Small intestine (tissue), 7 donors: ENCODE measurements around the gene HHIP. TPM values are rescaled to one million over a fixed set of nuclear protein-coding genes. Genes with fewer than 3 reads are reported as not detected.

Source experiments
- DNase-seq, 2 donors: peaks; one replicate each; pipeline versions ENCODE4 v3.0.0 to v3.0.0-alpha.2; 2013
- FAIRE-seq: peaks from 2 replicates; lab custom pipeline; 2012; peaks lifted over from hg19 to GRCh38; lab: Jason Lieb, UNC
- H3K27ac ChIP-seq, 3 donors: one replicate each; pipeline ENCODE4 v1.5.1; 2013; ENCODE audit warnings: low read length in 2 of 3, mild to moderate bottlenecking in 2 of 3, control low read depth in 1 of 3, inconsistent platforms in 1 of 3, low read depth in 1 of 3, moderate library complexity in 1 of 3
- H3K27me3 ChIP-seq, 3 donors: one replicate each; pipeline ENCODE4 v1.6.1; 2013; ENCODE audit warnings: low read length in 3 of 3, inconsistent platforms in 1 of 3; ENCODE audit not compliant: control insufficient read depth in 3 of 3, insufficient read depth in 3 of 3
- H3K36me3 ChIP-seq, 3 donors: one replicate each; pipeline ENCODE4 v1.6.1; 2013; ENCODE audit warnings: low read length in 3 of 3, inconsistent platforms in 1 of 3, low read depth in 1 of 3, mild to moderate bottlenecking in 1 of 3, moderate library complexity in 1 of 3; ENCODE audit not compliant: control insufficient read depth in 3 of 3, insufficient read depth in 2 of 3
- H3K4me1 ChIP-seq, 3 donors: one replicate each; pipeline ENCODE4 v1.6.1; 2013; ENCODE audit warnings: low read length in 2 of 3, inconsistent platforms in 1 of 3, low read depth in 1 of 3, mild to moderate bottlenecking in 1 of 3, moderate library complexity in 1 of 3; ENCODE audit not compliant: control insufficient read depth in 3 of 3, insufficient read depth in 2 of 3
- H3K4me3 ChIP-seq, 3 donors: one replicate each; pipeline ENCODE4 v1.5.1; 2013; ENCODE audit warnings: low read length in 3 of 3, control low read depth in 1 of 3, inconsistent platforms in 1 of 3, low read depth in 1 of 3, mild to moderate bottlenecking in 1 of 3, moderate library complexity in 1 of 3
- H3K9me3 ChIP-seq, 2 donors: one replicate each; pipeline ENCODE4 v1.6.1; 2013; ENCODE audit warnings: low read depth in 1 of 2, low read length in 1 of 2; ENCODE audit not compliant: control insufficient read depth in 2 of 2, insufficient read depth in 1 of 2
- WGBS, 3 donors: extraction: QIAGEN DNeasy Blood & Tissue Kit; methylation state at CpG; one replicate each; pipeline ENCODE4 v1.1.7; 2013; 5-methylcytosine and 5-hydroxymethylcytosine counted together
- polyA plus RNA-seq, 4 donors: library from polyadenylated mRNA; stranded (reverse) in 3 of 4; unstranded in 1 of 4; fragments of 200-250 nt in 3 of 4; fragments of 120-200 nt in 1 of 4; gene quantifications; one replicate each; pipeline versions ENCODE4 v1.2.1 to v1.2.3, GENCODE V29; 2013
- donor health status: healthy with polysubstance abuse.
- donor health status: control.
- donor health status: control.
- donor health status: Bipolar disorder and iron deficiency.
- donor health status: healthy.

The HHIP gene
- polyA plus RNA-seq, 4 donors: 0.22 to 14.7 (median 0.81) TPM

DNA sequence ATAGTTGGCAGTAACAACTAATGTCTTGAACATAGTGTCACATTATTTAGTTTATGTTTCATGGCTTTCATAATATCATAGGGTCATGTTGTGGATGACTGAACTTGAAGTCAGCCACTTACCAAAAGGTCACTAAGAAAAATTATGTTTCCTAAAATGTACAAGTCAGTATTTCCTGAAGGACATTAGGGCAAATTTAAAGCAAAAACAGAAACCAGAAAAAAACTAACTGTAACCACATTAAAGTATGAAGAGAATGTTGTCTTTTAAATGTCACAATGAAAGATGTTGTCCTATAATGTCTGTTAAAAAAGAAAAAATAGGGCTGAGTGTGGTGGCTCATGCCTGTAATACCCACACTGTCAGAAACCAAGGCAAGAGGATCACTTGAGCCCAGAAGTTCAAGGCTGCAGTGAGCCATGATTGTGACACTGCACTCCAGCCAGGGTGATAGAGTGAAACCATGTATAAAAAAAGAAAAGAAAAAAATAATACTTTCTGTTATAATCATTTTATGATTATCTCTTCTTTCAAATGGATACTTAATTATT is 55.8 kb downstream of the HHIP start:
- no peak overlapping the region for H3K27ac ChIP-seq
- no peak for DNase-seq
- H3K9me3 ChIP-seq: no peaks in the 10 kb centered on the region
- H3K4me3 ChIP-seq: no peak overlapping the region
- H3K4me1 ChIP-seq: no peaks in the 10 kb centered on the region
- no peaks in the 10 kb centered on the region for H3K27me3 ChIP-seq
- no peak for FAIRE-seq
- H3K36me3 ChIP-seq: no peaks in the 10 kb centered on the region

DNA sequence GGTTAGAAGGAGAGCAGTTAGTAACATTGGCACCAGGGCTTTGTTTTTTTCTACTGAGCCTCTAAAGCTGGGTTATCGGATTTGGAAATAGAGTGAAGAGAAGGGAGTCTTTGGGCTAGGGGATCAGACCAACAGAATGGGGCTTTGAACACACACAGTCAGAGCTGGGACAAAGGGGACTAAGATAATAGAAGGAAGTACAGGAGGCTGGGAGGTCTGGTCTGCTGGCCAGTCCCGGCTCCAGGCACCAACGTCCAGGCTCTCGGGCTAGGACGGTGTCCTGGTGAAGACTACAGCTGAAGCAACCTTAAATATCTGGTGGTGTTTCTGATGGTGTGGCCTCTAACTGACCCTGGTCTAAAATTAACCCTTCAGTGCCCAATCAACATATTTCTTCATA is 57.5 kb downstream of the HHIP start:
- no peak overlapping the region for H3K27ac ChIP-seq
- H3K4me1 ChIP-seq: no peaks in the 10 kb centered on the region
- no peak overlapping the region for H3K4me3 ChIP-seq
- H3K27me3 ChIP-seq: no peaks in the 10 kb centered on the region
- FAIRE-seq: no peak
- WGBS, 3 donors: 77 to 78% (median 78%) methylated on average over 5 of the region's 5 CpGs
- no peaks in the 10 kb centered on the region for H3K9me3 ChIP-seq
- H3K36me3 ChIP-seq: no peaks in the 10 kb centered on the region
- DNase-seq: no peak

- no peaks in the 10 kb centered on the region for H3K27me3 ChIP-seq
- H3K9me3 ChIP-seq: no peaks in the 10 kb centered on the region
- H3K27ac ChIP-seq: no peak overlapping the region
- DNase-seq: no peak
- 44 to 54% (median 49%) methylated on average over 6 of the region's 6 CpGs for WGBS, 3 donors
- no peaks in the 10 kb centered on the region for H3K36me3 ChIP-seq
- FAIRE-seq: no peak
- no peak overlapping the region for H3K4me3 ChIP-seq
- no peaks in the 10 kb centered on the region for H3K4me1 ChIP-seq
Observed at GRCh38 chr4:144705601-144706590, 59.9 kb downstream of the HHIP start.

- no peaks in the 10 kb centered on the region for H3K9me3 ChIP-seq
Observed at GRCh38 chr4:144709159-144709558, 63.2 kb downstream of the HHIP start.

DNA sequence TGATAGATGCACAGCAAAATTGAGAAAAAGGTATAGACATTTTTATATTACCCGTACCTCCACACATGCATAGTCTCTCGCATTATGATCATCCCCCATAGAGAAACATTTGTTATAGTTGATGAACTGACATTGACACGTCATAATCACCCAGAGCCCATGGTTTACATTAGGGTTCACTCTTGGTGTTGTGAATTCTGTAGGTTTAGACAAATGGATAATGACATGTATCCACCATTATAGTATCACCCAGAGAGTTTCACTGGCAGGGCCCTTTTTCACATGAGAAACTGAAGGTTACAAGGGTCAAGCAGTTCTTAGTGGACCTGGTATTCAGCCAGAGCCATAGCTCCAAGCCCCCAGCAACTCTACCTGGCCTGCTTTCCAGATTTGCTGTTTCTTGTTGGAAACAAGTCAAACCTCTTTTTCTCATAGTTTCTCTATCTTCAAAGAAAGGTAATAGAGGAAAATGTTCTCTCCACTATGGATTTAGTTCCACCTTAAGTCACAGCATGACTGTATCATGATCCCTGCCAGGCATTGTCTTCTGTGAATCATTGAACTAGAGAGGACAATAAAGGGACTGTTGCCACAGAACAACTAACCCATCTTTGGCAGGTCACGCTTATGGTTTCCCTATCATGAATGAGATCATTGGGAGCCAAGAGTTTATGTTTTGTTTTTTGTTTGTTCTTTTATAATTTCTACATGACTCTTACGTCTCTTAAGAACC is 64.0 kb downstream of the HHIP start:
- no peak overlapping the region for H3K27ac ChIP-seq
- H3K9me3 ChIP-seq: no peaks in the 10 kb centered on the region
- no peaks in the 10 kb centered on the region for H3K4me1 ChIP-seq
- FAIRE-seq: no peak
- WGBS, 3 donors: 69 to 80% (median 78%) methylated on average over 5 of the region's 5 CpGs
- no peak overlapping the region for H3K4me3 ChIP-seq
- H3K27me3 ChIP-seq: no peaks in the 10 kb centered on the region
- DNase-seq: no peak
- H3K36me3 ChIP-seq: no peaks in the 10 kb centered on the region

More at GRCh38 chr4:144709159-144709558, 63.2 kb downstream of the HHIP start:
- H3K27ac ChIP-seq: no peak overlapping the region
- no peak overlapping the region for H3K4me3 ChIP-seq
- no peaks in the 10 kb centered on the region for H3K36me3 ChIP-seq
- DNase-seq: no peak
- H3K4me1 ChIP-seq: no peaks in the 10 kb centered on the region
- FAIRE-seq: no peak
- 65 to 87% (median 79%) methylated on average over 2 of the region's 2 CpGs for WGBS, 3 donors
- no peaks in the 10 kb centered on the region for H3K27me3 ChIP-seq

DNA sequence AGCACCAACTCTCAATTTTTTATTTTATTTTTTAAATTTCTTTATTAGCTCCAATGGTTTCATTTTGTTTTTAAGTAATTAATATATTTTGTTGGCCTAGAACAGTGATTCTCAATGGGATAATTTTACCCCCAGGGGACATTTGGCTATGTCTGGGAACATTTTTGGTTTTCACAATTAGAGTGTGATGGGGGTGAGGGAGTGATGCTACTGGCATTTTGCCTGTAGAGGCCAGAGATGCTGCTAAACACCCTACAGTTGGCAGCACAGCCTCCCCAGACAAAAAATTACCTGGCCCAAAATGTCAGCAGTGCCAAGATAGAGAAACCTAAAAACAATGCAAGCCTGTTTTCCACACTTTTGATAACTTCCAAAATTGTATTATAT is 64.6 kb downstream of the HHIP start:
- Histone ChIP-seq H3K27me3 (no peaks in the 10 kb centered on the region), H3K27ac (no peak overlapping the region), H3K36me3 (no peaks in the 10 kb centered on the region), H3K4me3 (no peak overlapping the region), H3K9me3 (no peaks in the 10 kb centered on the region), H3K4me1 (no peaks in the 10 kb centered on the region)
- FAIRE-seq (no peak), DNase-seq (no peak)

DNA sequence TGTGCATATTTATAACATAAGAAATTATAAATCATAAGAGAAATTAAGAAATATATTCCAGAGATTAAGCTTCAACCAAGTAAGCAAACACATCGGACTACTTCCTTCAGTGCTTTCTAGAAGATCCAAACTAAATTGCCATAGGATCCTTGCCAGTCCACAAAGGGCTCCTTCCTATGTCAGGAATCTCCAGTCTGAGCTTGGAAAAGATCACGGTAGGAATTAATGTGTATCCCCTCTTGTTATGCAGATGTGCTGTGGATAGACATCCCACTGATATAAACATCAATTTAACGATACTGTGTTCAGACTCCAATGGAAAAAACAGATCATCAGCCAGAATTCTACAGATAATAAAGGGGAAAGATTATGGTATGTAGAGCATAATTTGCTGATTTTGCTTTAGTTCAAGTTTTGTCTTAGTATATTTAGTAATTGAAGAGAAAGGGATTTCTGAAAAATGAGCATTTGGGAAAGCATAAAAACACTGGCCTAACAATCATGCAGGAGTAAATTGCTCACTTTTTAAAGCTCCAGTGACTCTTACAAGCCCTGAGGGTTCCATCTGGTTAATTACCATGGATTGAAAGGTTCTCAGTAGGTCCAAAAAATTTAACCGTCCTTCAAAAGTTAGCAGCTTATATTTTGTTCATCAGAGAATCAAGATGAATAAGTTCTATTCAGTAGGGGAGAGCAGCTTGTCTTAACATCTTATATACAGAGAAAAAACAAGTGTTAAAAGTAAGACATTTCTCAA is 65.9 kb downstream of the HHIP start:
- FAIRE-seq (no peak), DNase-seq (no peak)
- H3K27ac ChIP-seq: no peak overlapping the region
- H3K36me3 ChIP-seq: no peaks in the 10 kb centered on the region
- H3K4me3 ChIP-seq: no peak overlapping the region
- H3K4me1 ChIP-seq: no peaks in the 10 kb centered on the region
- no peaks in the 10 kb centered on the region for H3K9me3 ChIP-seq
- 80 to 87% (median 81%) methylated on average over 4 of the region's 4 CpGs for WGBS, 3 donors
- H3K27me3 ChIP-seq: no peaks in the 10 kb centered on the region

DNA sequence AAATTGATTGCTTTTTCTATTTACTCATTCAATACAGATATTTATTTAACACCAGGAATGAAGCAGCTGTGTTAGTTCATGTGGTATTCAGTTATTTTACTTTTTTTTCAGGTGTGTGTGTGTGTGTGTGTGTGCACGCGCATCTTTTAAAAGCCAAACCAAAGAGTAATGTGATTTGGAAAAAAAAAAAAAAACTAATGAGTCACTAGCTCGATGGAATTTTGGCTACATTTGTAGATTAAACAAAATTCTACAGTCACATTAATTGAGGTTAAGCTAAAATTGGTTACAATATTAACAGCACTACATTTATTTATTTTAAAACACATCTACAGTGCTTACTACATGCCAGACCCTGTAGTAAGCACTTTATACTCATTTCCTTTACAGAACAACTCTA is 66.8 kb downstream of the HHIP start:
- no peak for FAIRE-seq
- WGBS, 3 donors: 41 to 58% (median 53%) methylated on average over 3 of the region's 3 CpGs
- no peak for DNase-seq
- H3K27ac ChIP-seq: no peak overlapping the region
- no peaks in the 10 kb centered on the region for H3K9me3 ChIP-seq
- no peaks in the 10 kb centered on the region for H3K4me1 ChIP-seq
- no peaks in the 10 kb centered on the region for H3K27me3 ChIP-seq
- no peak overlapping the region for H3K4me3 ChIP-seq
- no peaks in the 10 kb centered on the region for H3K36me3 ChIP-seq
